HepG2 (cell line): Measurements from ENCODE around the gene NELFCD. TPM values are rescaled to one million over a fixed set of nuclear protein-coding genes. Genes with fewer than 3 reads are reported as not detected.
A peak's percentile ranks its signal among the peaks of the same experiment; 100 is the strongest.

Experiments
- AFF4 ChIP-seq: sonication (generic); formaldehyde crosslinking; IDR thresholded peaks from 2 replicates; pipeline ENCODE4 v1.4.0; 2020; ENCODE audit warnings: missing genetic modification reagents
- BRD4 ChIP-seq: sonication (generic); formaldehyde crosslinking; IDR thresholded peaks from 2 replicates; pipeline ENCODE4 v1.4.0; 2020; ENCODE audit warnings: missing genetic modification reagents
- CREM ChIP-seq, 2 experiments: sonication (generic) in 1 of 2; formaldehyde crosslinking in 1 of 2; IDR thresholded peaks; 2 replicates each; pipeline versions ENCODE4 v1.4.0 to v1.6.1; 2016 to 2020; ENCODE audit warnings: antibody characterized with exemption in 1 of 2, mild to moderate bottlenecking in 1 of 2, missing genetic modification reagents in 1 of 2
- EZH2 ChIP-seq: conservative IDR thresholded peaks from 2 replicates; pipeline ENCODE4 v1.6.1; 2012; ENCODE audit warnings: mild to moderate bottlenecking, low read depth, low read length, moderate library complexity
- FLYWCH1 ChIP-seq: sonication (generic); formaldehyde crosslinking; IDR thresholded peaks from 2 replicates; pipeline ENCODE4 v1.8.1; 2023; ENCODE audit warnings: mild to moderate bottlenecking, missing genetic modification reagents
- FOXK2 ChIP-seq: fragments of 450-650 bp; IDR thresholded peaks from 2 replicates; pipeline ENCODE4 v1.6.1; 2016
- FOXP1 ChIP-seq, 2 experiments: fragments of 450-650 bp in 1 of 2; IDR thresholded peaks; 2 replicates each; pipeline ENCODE4 v1.6.1; 2017 to 2018; ENCODE audit warnings: antibody characterized with exemption in 1 of 2
- JUND ChIP-seq: sonication (generic); formaldehyde crosslinking; IDR thresholded peaks from 2 replicates; pipeline ENCODE4 v1.8.0; 2022; ENCODE audit warnings: mild to moderate bottlenecking, missing genetic modification reagents
- KAT7 ChIP-seq: IDR thresholded peaks from 2 replicates; pipeline ENCODE4 v1.6.1; 2018; ENCODE audit warnings: borderline replicate concordance, missing compliant biosample characterization
- MATR3 ChIP-seq: sonication (generic); formaldehyde crosslinking; IDR thresholded peaks from 2 replicates; pipeline ENCODE4 v1.4.0; 2020; ENCODE audit warnings: missing genetic modification reagents
- MLLT10 ChIP-seq: sonication (generic); formaldehyde crosslinking; IDR thresholded peaks from 2 replicates; pipeline ENCODE4 v1.4.0; 2020; ENCODE audit warnings: missing genetic modification reagents
- NFE2 ChIP-seq: sonication (generic); formaldehyde crosslinking; IDR thresholded peaks from 2 replicates; pipeline ENCODE4 v1.4.0; 2020; ENCODE audit warnings: missing genetic modification reagents
- NFKBIZ ChIP-seq: IDR thresholded peaks from 2 replicates; pipeline ENCODE4 v1.6.1; 2018; ENCODE audit warnings: missing genetic modification reagents, missing compliant biosample characterization
- NKX3-1 ChIP-seq: sonication (generic); formaldehyde crosslinking; IDR thresholded peaks from 2 replicates; pipeline ENCODE4 v1.5.0; 2020; ENCODE audit warnings: missing genetic modification reagents
- NR1H2 ChIP-seq: sonication (generic); formaldehyde crosslinking; IDR thresholded peaks from 2 replicates; pipeline ENCODE4 v1.8.1; 2022; ENCODE audit warnings: low read depth, missing genetic modification reagents, borderline replicate concordance
- PAF1 ChIP-seq: IDR thresholded peaks from 2 replicates; pipeline ENCODE4 v1.6.1; 2016; ENCODE audit warnings: missing genetic modification reagents, missing compliant biosample characterization
- POLR2A ChIP-seq, 2 experiments: IDR thresholded peaks; 2 replicates each; pipeline ENCODE4 v1.6.1; 2011; ENCODE audit warnings: low read depth in 2 of 2, low read length in 2 of 2, mild to moderate bottlenecking in 1 of 2, moderate library complexity in 1 of 2; ENCODE audit not compliant: insufficient read depth in 1 of 2
- SIN3A ChIP-seq: IDR thresholded peaks from 2 replicates; pipeline ENCODE4 v1.6.1; 2011; ENCODE audit warnings: low read depth, mild to moderate bottlenecking, control low read depth, low read length, borderline replicate concordance
- TCF7L2 ChIP-seq: IDR thresholded peaks from 2 replicates; pipeline ENCODE4 v1.6.1; 2011; ENCODE audit warnings: mild to moderate bottlenecking, low read depth, low read length, moderate library complexity
- THYN1 ChIP-seq: sonication (generic); formaldehyde crosslinking; IDR thresholded peaks from 2 replicates; pipeline ENCODE4 v1.8.1; 2023; ENCODE audit warnings: low read depth, mild to moderate bottlenecking, moderate library complexity, missing genetic modification reagents, borderline replicate concordance
- ZBTB49 ChIP-seq: sonication (generic); formaldehyde crosslinking; IDR thresholded peaks from 2 replicates; pipeline ENCODE4 v1.4.0; 2020; ENCODE audit warnings: missing genetic modification reagents, borderline replicate concordance
- ZNF3 ChIP-seq: IDR thresholded peaks from 2 replicates; pipeline ENCODE4 v1.7.0; 2017; ENCODE audit warnings: inconsistent platforms
- ZNF326 ChIP-seq: sonication (generic); formaldehyde crosslinking; IDR thresholded peaks from 2 replicates; pipeline ENCODE4 v1.4.0; 2020; ENCODE audit warnings: missing genetic modification reagents, borderline replicate concordance
- ZNF33A ChIP-seq: sonication (generic); formaldehyde crosslinking; IDR thresholded peaks from 2 replicates; pipeline ENCODE4 v1.5.1; 2020; ENCODE audit warnings: missing genetic modification reagents, mild to moderate bottlenecking, moderate library complexity, borderline replicate concordance
- ZNF33B ChIP-seq: sonication (generic); formaldehyde crosslinking; IDR thresholded peaks from 2 replicates; pipeline ENCODE4 v1.5.1; 2020; ENCODE audit warnings: mild to moderate bottlenecking, missing genetic modification reagents
- ZNF530 ChIP-seq: sonication (generic); formaldehyde crosslinking; IDR thresholded peaks from 2 replicates; pipeline ENCODE4 v1.5.0; 2020; ENCODE audit warnings: low read depth, mild to moderate bottlenecking, missing genetic modification reagents
- ZNF547 ChIP-seq: sonication (generic); formaldehyde crosslinking; IDR thresholded peaks from 2 replicates; pipeline ENCODE4 v1.5.1; 2020; ENCODE audit warnings: mild to moderate bottlenecking, missing genetic modification reagents
- ZNF709 ChIP-seq: sonication (generic); formaldehyde crosslinking; IDR thresholded peaks from 2 replicates; pipeline ENCODE4 v1.5.0; 2020; ENCODE audit warnings: mild to moderate bottlenecking, missing genetic modification reagents
- polyA plus RNA-seq, 8 experiments: library from polyadenylated mRNA; depleted of rRNA in 3 of 8; stranded (reverse) in 7 of 8; unstranded in 1 of 8; fragments of >200 nt; fragmentation: Illumina TruSeq in 4 of 8; extraction: Trizol in 4 of 8; gene quantifications; 2 replicates each; pipeline versions ENCODE4 v1.2.1 to v1.2.3, GENCODE V29; 2011 to 2016; ENCODE audit warnings: low read depth in 4 of 8, missing spikeins in 1 of 8, mixed read lengths in 1 of 8; ENCODE audit not compliant: insufficient read depth in 1 of 8
- total RNA-seq, 5 experiments: library from RNA; depleted of rRNA; stranded (reverse); fragments of >200 nt; fragmentation: Illumina TruSeq; extraction: Trizol; gene quantifications; 2 replicates each; pipeline ENCODE4 v1.2.3, GENCODE V29; 2016; ENCODE audit warnings: low read depth in 1 of 5

The NELFCD gene
- total and polyA plus RNA-seq, 2 of the 13 experiments (the other 11 are each of a cell fraction or from before 2014, with no cell fraction given) = 159 to 203 TPM

GRCh38 chr20:59004763-59005522, 23.9 kb downstream of the NELFCD start (continued):
- TF ChIP-seq NKX3-1 (CRISPR knock-in tag) (no peak), ZNF33A (CRISPR knock-in tag) (no peak), ZNF530 (CRISPR knock-in tag) (no peak), FLYWCH1 (CRISPR knock-in tag) (no peak), CREM (IDR thresholded peaks at IDR 0.05) (peak; percentile 30; the same call in 1 of the 2 replicates), CREM (CRISPR knock-in tag; IDR thresholded peaks at IDR 0.05) (no peak), NR1H2 (no peak), ZBTB49 (CRISPR knock-in tag) (no peak), JUND (CRISPR knock-in tag) (no peak), FOXP1 (IDR thresholded peaks at IDR 0.05) (no peak), FOXP1 (CRISPR knock-in tag; IDR thresholded peaks at IDR 0.05) (peak; percentile 27; the same call in 1 of the 2 replicates), ZNF709 (CRISPR knock-in tag) (no peak), PAF1 (CRISPR knock-in tag) (no peak), NFE2 (CRISPR knock-in tag) (no peak), TCF7L2 (no peak), NFKBIZ (CRISPR knock-in tag) (no peak), POLR2A (IDR thresholded peaks at IDR 0.05; ENCODE audit: insufficient read depth in 1 of 2, low read depth in 2 of 2, low read length in 2 of 2) (no peak), ZNF3 (CRISPR knock-in tag) (no peak), THYN1 (CRISPR knock-in tag) (0 out of 2 replicates have a peak, but pooled peaks have one; percentile 63), ZNF547 (no peak), EZH2 (no peak), BRD4 (CRISPR knock-in tag) (no peak), ZNF326 (CRISPR knock-in tag) (no peak), MATR3 (CRISPR knock-in tag) (no peak), SIN3A (no peak), KAT7 (CRISPR knock-in tag) (no peak; the same call in 1 of the 2 replicates), ZNF33B (CRISPR knock-in tag) (0 out of 2 replicates have a peak, but pooled peaks have one; percentile 10), MLLT10 (CRISPR knock-in tag) (no peak), AFF4 (CRISPR knock-in tag) (no peak), FOXK2 (no peak)
